ENCODE measurements around the gene BSND.

DNA sequence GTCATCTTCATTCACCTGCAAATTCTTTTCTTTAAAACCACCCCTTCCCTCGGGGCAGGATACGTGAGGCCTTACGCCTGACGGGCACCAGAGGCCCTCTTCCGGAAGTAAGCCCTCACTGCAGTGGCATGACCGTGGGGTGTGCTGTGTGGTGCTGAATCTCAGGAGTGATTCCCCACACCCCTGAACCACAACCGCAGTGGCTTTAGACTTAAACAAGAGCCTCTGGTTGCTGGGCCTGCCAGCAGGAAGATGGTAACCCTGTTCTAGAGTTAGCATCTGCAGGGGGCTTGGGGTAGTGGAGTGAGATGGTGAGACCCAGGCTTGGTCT is 12.1 kb downstream of the BSND start:
- TF ChIP-seq, protein P1, sequence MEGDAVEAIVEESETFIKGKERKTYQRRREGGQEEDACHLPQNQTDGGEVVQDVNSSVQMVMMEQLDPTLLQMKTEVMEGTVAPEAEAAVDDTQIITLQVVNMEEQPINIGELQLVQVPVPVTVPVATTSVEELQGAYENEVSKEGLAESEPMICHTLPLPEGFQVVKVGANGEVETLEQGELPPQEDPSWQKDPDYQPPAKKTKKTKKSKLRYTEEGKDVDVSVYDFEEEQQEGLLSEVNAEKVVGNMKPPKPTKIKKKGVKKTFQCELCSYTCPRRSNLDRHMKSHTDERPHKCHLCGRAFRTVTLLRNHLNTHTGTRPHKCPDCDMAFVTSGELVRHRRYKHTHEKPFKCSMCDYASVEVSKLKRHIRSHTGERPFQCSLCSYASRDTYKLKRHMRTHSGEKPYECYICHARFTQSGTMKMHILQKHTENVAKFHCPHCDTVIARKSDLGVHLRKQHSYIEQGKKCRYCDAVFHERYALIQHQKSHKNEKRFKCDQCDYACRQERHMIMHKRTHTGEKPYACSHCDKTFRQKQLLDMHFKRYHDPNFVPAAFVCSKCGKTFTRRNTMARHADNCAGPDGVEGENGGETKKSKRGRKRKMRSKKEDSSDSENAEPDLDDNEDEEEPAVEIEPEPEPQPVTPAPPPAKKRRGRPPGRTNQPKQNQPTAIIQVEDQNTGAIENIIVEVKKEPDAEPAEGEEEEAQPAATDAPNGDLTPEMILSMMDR (conservative IDR thresholded peaks at IDR 0.05; ENCODE audit: low read depth, low read length): no peak
- no peak for TF ChIP-seq EZH2 (IDR thresholded peaks at IDR 0.05; ENCODE audit: borderline replicate concordance, low read depth, low read length, poor library complexity, severe bottlenecking)
